DLD1 (cell line): ENCODE results near the gene MYH14.
"Not testable (repeated sequence)": the region's sequence is repeated elsewhere in the genome, so short reads cannot be mapped to it uniquely, and the experiment has no call there.

ENCODE experiments used
- in situ Hi-C: cut with HindIII; loops from 2 replicates; pipeline ENCODE4 v1.10.0; 2017; ENCODE audit warnings: low sequenced_read_pairs

The MYH14 gene

DNA sequence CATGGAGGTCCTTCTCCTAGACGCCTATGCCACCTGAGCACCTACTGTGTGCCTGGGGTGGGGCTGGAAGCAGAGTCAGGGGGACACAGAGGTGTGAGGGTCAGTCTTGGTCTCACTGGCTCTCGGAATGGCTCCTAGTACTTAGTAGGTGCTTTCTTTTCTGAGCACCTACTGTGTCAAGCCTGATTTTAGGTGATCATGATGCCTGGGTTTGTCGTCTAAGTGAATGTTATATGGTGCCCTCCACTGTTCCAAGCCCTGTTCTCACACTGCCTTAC, 20.0 kb downstream of the MYH14 start:
- in situ Hi-C loops: no loop called here

DNA sequence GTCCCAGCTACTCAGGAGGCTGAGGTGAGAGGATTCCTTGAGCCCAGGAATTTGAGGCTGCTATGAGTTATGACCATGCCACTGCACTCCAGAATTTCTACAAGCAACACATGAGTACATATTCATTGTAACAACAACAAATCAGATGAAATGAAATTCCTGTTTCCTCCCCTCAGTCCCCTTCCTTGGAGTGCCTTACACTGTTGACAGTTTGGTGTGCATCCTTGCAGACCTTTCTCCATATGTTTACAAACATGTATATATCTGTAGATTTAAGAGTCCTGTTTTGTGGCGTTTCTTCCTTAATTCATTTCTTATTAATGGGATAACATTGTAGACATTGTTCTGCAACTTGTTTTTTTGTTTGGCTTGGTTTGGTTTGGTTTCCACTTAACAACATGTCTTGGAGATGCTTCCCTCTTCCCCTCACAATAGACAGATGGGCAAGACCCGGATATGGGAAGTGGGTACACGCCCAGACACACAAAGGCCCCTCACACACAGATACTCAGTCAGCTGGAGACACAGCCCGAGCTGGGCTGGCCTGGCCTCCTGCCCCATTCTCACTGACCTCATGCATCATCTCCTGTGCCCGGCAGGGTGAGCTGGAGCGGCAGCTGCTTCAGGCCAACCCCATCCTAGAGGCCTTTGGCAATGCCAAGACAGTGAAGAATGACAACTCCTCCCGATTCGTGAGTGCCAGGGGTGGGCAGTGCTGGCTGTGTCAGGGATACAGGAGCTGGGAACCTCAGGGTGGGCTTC, 21.7 kb downstream of the MYH14 start:
- in situ Hi-C loops: no loop called here

DNA sequence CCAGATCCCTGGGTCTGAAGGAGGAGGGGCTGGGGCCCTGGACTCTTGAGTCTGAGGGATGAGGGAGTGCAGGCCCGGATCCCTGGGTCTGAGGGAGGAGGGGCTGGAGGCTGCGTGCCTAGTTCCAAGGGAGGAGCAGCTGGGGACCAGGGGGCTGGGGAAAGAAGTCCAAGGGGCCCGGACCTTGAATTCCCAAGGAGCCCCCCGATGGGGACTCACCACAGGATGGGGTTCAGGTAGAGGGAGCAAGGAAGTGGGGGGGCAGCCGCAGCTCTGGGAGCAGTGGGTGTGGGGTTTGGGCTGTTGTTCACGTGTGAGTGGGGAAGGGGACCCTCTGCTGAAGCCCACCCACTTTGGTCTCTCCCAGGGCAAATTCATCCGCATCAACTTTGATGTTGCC, 23.1 kb downstream of the MYH14 start:
- in situ Hi-C loops: no loop called here

GRCh38 chr19:50228153-50228552, 24.7 kb downstream of the MYH14 start:
- in situ Hi-C loops: not testable (repeated sequence)

DNA sequence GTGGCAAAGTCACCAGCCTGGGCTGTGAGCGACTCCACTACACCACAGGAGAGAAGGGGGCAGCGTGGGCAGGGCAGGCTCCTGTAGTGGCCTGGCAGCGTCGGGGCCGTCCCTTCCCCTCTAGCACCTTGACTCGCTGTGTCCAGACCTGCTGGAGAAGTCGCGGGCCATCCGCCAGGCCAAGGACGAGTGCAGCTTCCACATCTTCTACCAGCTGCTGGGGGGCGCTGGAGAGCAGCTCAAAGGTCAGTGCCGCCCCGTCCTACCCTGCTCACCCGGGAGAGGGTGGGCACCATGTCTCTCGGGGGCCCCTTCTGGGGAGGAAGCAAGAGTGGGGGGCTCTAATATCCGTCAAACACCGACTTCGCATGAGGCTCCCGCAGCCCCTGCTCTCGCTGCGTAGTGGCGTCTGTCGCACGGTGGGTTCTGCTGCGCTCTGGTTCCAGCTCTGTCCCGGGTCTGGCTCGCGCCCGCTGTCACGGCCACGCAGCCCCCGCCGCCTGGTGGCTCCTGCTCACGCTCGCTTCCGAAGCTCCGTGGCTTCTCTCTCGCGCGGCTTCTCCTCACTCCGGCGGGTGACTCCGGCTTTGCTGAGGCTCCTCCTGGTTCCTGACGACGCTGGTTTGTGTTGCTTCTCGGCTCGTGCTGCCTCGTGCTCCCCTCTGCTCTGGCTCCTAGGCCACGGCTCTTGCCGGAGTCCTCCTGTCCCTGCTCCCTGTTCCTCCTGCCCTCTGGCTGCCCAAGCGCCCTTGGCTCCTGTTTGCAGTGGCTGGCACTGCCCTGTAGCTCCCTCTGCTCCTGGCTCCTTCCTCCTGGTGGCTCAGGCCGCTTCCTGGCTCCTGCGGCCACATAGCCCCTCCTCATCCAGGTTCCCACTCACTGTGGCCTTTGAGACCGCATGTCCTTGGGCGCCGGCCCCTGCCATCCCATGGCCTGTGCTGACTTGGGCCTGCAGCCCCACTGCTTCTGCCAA, 27.2 kb downstream of the MYH14 start:
- in situ Hi-C loops: no loop called here

DNA sequence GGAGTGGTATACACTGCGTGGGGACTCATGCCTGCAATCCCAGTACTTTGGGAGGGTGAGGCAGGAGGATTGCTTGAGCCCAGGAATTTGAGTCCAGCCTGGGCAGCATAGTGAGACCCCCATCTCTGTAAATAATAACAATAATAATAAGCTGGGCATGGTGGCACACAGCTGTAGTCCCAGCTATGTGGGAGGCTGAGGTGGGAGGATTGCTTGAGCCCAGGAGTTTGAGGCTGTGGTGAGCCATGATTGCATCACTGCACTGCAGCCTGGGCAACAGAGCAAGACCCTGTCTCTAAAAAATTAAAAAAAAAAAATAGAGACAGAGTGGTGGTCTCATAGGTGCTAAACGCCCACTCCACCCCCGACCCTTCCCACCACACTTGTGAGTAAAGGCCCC, 28.0 kb downstream of the MYH14 start:
- in situ Hi-C loops: not testable (repeated sequence)

DNA sequence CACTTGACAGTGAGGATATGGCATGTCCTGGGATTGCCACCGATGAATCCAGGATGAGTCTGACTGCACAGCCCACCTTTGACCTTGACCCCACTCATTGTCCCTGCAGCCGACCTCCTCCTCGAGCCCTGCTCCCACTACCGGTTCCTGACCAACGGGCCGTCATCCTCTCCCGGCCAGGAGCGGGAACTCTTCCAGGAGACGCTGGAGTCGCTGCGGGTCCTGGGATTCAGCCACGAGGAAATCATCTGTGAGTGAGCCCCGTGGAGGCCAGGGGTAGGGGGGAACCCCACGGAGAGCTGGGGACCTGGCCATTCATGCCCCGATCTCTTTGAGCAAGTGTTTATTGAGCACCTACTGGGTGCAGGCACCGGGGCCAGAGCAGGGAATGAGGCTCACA, 28.4 kb downstream of the MYH14 start:
- in situ Hi-C loops: no loop called here

- in situ Hi-C loops: no loop called here
These were observed 29.2 kb downstream of the MYH14 start for GRCh38 chr19:50232600-50232999.

GRCh38 chr19:50233308-50233910, 30.0 kb downstream of the MYH14 start:
- in situ Hi-C loops: no loop called here

GRCh38 chr19:50237493-50237892, 34.1 kb downstream of the MYH14 start:
- in situ Hi-C loops: not testable (repeated sequence)

- in situ Hi-C loops: no loop called here
These were observed 34.6 kb downstream of the MYH14 start for GRCh38 chr19:50238043-50238442.

GRCh38 chr19:50239921-50240590, 36.6 kb downstream of the MYH14 start:
- in situ Hi-C loops: no loop called here

DNA sequence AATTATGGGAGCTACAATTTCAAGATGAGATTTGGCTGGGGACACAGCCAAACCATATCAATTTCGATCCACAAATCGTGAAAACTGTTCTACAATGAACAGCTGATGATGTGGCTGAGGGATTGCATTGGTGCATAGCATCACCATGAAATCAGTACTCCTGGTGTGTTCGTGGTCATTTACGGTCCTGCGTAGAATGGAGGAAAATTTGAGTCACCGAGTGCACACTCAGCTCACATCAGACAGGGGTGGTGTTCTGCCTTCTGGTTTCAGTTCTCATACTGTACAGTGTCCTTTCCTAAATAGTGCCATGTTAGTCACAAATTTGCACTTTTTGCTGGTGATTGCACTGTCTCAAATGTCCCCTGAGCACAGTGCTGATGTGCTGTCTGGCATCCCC, 39.2 kb downstream of the MYH14 start:
- in situ Hi-C loops: no loop called here

GRCh38 chr19:50244695-50245094, 41.3 kb downstream of the MYH14 start:
- in situ Hi-C loops: no loop called here

GRCh38 chr19:50248413-50248812, 45.0 kb downstream of the MYH14 start:
- in situ Hi-C loops: no loop called here

DNA sequence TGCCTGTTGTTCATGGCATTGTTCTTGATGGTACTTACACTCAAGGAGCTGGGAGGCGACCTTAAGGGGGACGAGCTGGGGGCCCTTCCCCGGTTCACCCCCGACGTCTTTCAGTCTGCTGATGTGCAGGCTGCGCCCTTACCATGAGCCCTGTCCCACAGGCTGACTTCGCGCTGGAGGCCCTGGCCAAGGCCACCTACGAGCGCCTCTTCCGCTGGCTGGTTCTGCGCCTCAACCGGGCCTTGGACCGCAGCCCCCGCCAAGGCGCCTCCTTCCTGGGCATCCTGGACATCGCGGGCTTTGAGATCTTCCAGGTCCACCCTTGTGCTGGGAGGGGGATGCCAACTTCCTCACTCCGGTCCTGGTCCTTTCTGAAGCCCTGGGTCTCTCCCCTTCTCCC, 45.4 kb downstream of the MYH14 start:
- in situ Hi-C loops: no loop called here

GRCh38 chr19:50249636-50250035, 46.2 kb downstream of the MYH14 start:
- in situ Hi-C loops: no loop called here

- in situ Hi-C loops: no loop called here
These were observed 47.2 kb downstream of the MYH14 start for GRCh38 chr19:50250450-50251136.

GRCh38 chr19:50252111-50252886, 48.9 kb downstream of the MYH14 start:
- in situ Hi-C loops: no loop called here

DNA sequence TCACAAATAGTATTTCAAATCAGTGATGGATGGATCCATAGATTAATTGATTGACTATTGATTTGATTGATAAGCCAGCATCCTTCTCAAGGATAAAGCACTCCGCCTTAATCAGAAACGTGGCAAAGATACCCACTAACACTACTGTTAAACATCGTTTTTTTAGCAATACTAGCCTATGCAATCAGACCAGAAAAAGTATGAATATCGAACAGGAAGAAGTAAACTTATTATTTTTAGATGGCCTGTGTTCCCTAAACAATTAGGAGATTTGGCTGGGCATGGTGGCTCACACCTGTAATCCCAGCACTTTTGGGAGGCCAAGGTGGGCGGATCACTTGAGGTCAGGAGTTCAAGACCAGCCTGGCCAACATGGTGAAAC, 49.5 kb downstream of the MYH14 start:
- in situ Hi-C loops: no loop called here
